ENCODE results near the gene PIR.

GRCh38 chrX:15434205-15434604 lies 58.9 kb downstream of the PIR start:
- TF ChIP-seq SRF (IDR thresholded peaks at IDR 0.05; ENCODE audit: low read depth, low read length) = no peak
- no peak for TF ChIP-seq YY1 (IDR thresholded peaks at IDR 0.05; ENCODE audit: low read depth, low read length)
- no peak for TF ChIP-seq KDM1A (IDR thresholded peaks at IDR 0.05; ENCODE audit: borderline replicate concordance, low read length)
- TF ChIP-seq USF2 (IDR thresholded peaks at IDR 0.05; ENCODE audit: low read length) = no peak
- TF ChIP-seq CTCF (IDR thresholded peaks at IDR 0.05; ENCODE audit: control extremely low read depth in 1 of 3, insufficient read depth in 1 of 3, low read depth in 1 of 3, low read length in 3 of 3) = no peak
- TF ChIP-seq CEBPB (IDR thresholded peaks at IDR 0.05; ENCODE audit: low read depth, low read length) = no peak
- no peak for TF ChIP-seq EZH2 (IDR thresholded peaks at IDR 0.05; ENCODE audit: low read depth, low read length, severe bottlenecking)
- TF ChIP-seq GABPA (IDR thresholded peaks at IDR 0.05; ENCODE audit: borderline replicate concordance, insufficient read depth, low read length) = no peak
- no peak for TF ChIP-seq SIX5 (IDR thresholded peaks at IDR 0.05; ENCODE audit: low read depth, low read length)
- no peak for TF ChIP-seq BACH1 (IDR thresholded peaks at IDR 0.05; ENCODE audit: low read length)

All from H1 (cell line).